Measurements from ENCODE around the gene HMX1. TPM values are rescaled to one million over a fixed set of nuclear protein-coding genes. Genes with fewer than 3 reads are reported as not detected.

The HMX1 gene
- total RNA-seq, 2 donors from 2014 or later: not detected

DNA sequence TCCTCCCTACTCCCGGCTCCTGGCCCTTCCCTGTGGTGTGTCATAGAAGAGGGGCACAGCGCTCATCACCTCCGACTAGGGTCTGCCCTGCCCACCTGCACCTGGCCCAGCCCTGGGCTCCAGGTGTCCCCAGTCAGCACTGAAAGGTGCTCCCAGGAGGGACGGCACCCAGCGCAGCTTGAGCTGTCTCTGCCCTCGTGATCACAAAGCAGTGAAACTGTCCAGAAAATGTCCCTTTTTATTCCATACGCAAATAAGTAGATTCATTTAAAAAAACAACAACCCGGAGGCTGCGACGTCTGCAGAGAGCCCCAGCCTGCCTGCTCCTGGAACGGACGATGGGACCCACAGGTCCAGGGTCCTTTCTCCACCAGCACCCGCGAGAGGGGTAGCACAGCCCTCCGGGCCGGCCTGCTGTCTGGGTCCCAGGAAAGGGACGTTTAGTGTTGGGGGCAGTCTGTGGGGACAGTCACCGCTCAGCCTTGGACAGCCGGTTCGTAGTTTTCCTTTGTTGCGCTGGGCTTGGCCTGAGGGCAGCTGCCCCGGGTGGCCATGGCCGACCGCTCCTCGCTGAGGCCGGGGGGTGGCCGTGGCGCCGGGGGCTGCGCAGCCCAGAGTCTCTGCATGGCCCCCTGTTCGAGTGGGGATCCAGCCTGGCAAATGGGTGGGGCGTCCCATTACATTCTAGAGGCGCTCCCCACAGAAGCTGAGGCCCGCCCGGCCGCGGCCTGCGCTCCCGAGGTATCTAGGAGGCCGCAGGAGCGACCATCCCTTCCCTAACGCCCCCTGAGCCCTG is 4.6 kb downstream of the HMX1 start:
- Histone ChIP-seq H3K9ac (ENCODE audit: low read depth in 2 of 2, low read length in 2 of 2) (no peak overlapping the region), H3K9me3 (no peaks in the 10 kb centered on the region), H3K4me3 (no peak overlapping the region), H3K27me3 (peaks cover 76% of the 10 kb centered on the region), H3K4me1 (no peaks in the 10 kb centered on the region), H3K27ac (no peak overlapping the region), H3K36me3 (no peaks in the 10 kb centered on the region)
- TF ChIP-seq, protein P1, sequence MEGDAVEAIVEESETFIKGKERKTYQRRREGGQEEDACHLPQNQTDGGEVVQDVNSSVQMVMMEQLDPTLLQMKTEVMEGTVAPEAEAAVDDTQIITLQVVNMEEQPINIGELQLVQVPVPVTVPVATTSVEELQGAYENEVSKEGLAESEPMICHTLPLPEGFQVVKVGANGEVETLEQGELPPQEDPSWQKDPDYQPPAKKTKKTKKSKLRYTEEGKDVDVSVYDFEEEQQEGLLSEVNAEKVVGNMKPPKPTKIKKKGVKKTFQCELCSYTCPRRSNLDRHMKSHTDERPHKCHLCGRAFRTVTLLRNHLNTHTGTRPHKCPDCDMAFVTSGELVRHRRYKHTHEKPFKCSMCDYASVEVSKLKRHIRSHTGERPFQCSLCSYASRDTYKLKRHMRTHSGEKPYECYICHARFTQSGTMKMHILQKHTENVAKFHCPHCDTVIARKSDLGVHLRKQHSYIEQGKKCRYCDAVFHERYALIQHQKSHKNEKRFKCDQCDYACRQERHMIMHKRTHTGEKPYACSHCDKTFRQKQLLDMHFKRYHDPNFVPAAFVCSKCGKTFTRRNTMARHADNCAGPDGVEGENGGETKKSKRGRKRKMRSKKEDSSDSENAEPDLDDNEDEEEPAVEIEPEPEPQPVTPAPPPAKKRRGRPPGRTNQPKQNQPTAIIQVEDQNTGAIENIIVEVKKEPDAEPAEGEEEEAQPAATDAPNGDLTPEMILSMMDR (IDR thresholded peaks at IDR 0.05): no peak
- intact Hi-C loops (cut with DNase I): no loop called here
- DNase-seq: no peak

GRCh38 chr4:8866421-8866820 is 5.2 kb downstream of the HMX1 start:
- TF ChIP-seq, protein P1 (IDR thresholded peaks at IDR 0.05): no peak
- no peak overlapping the region for H3K9ac ChIP-seq (ENCODE audit: low read depth in 2 of 2, low read length in 2 of 2)
- H3K4me1 ChIP-seq: no peaks in the 10 kb centered on the region
- peaks cover 81% of the 10 kb centered on the region for H3K27me3 ChIP-seq
- H3K27ac ChIP-seq: no peak overlapping the region
- no peaks in the 10 kb centered on the region for H3K9me3 ChIP-seq
- no peak for DNase-seq
- H3K36me3 ChIP-seq: no peaks in the 10 kb centered on the region
- no peak overlapping the region for H3K4me3 ChIP-seq
- intact Hi-C loops (cut with DNase I): no loop called here

- Histone ChIP-seq H3K4me3 (no peak overlapping the region), H3K36me3 (no peaks in the 10 kb centered on the region), H3K27me3 (peaks cover 85% of the 10 kb centered on the region), H3K9ac (ENCODE audit: low read depth in 2 of 2, low read length in 2 of 2) (no peak overlapping the region), H3K9me3 (no peaks in the 10 kb centered on the region), H3K27ac (no peak overlapping the region), H3K4me1 (no peaks in the 10 kb centered on the region)
- intact Hi-C loops (cut with DNase I): no loop called here
- TF ChIP-seq, protein P1 (IDR thresholded peaks at IDR 0.05): no peak
- no peak for DNase-seq
These were observed 5.8 kb downstream of the HMX1 start for GRCh38 chr4:8865681-8866310.

GRCh38 chr4:8864912-8865680 is 6.5 kb downstream of the HMX1 start:
- Histone ChIP-seq H3K27me3 (peaks cover 86% of the 10 kb centered on the region), H3K27ac (no peak overlapping the region), H3K9me3 (no peaks in the 10 kb centered on the region), H3K4me1 (no peaks in the 10 kb centered on the region), H3K36me3 (no peaks in the 10 kb centered on the region), H3K4me3 (no peak overlapping the region), H3K9ac (ENCODE audit: low read depth in 2 of 2, low read length in 2 of 2) (no peak overlapping the region)
- DNase-seq: no peak
- TF ChIP-seq, protein P1 (IDR thresholded peaks at IDR 0.05): no peak
- intact Hi-C loops (cut with DNase I): no loop called here

Data from colonic mucosa (tissue), 4 donors.